Activated T-cell treated with anti-CD3 and anti-CD28 coated beads, Interleukin-2, amount 50 U/mL, for 24 hours (primary cell): Measurements from ENCODE around the gene NELFB.

Source experiments
- DNase-seq: peaks from one replicate; pipeline ENCODE4 v3.0.0-alpha.2; 2020
- H3K27ac Mint-ChIP-seq: 2 replicates; pipeline ENCODE4 v1.8.0; 2020; ENCODE audit warnings: mild to moderate bottlenecking, mixed read lengths
- H3K27me3 Mint-ChIP-seq: 2 replicates; pipeline ENCODE4 v1.8.0; 2020; ENCODE audit warnings: mixed read lengths
- H3K36me3 Mint-ChIP-seq: 2 replicates; pipeline ENCODE4 v1.8.0; 2020; ENCODE audit warnings: low read depth, mixed read lengths
- H3K4me1 Mint-ChIP-seq: 2 replicates; pipeline ENCODE4 v1.8.0; 2020; ENCODE audit warnings: low read depth, mixed read lengths
- H3K4me3 Mint-ChIP-seq: 2 replicates; pipeline ENCODE4 v1.8.0; 2020; ENCODE audit warnings: mild to moderate bottlenecking, moderate library complexity, mixed read lengths
- H3K9me3 Mint-ChIP-seq: 2 replicates; pipeline ENCODE4 v1.8.0; 2020; ENCODE audit warnings: mixed read lengths

NELFB gene

GRCh38 chr9:137220317-137221094 is 34.6 kb upstream of the NELFB start:
- peaks cover 11% of the 10 kb centered on the region for H3K4me1 Mint-ChIP-seq
- H3K4me3 Mint-ChIP-seq = peak overlapping the region; percentile 39
- no peak for DNase-seq

GRCh38 chr9:137221095-137221505 is 34.0 kb upstream of the NELFB start:
- Mint-ChIP-seq H3K4me3 (peak overlapping the region; percentile 39), H3K4me1 (peaks cover 11% of the 10 kb centered on the region), H3K27me3 (no peaks in the 10 kb centered on the region), H3K9me3 (no peaks in the 10 kb centered on the region), H3K36me3 (peaks cover 20% of the 10 kb centered on the region), H3K27ac (no peak overlapping the region)
- DNase-seq = no peak

More at GRCh38 chr9:137220317-137221094, 34.6 kb upstream of the NELFB start:
- no peak overlapping the region for H3K27ac Mint-ChIP-seq
- H3K9me3 Mint-ChIP-seq = no peaks in the 10 kb centered on the region
- H3K36me3 Mint-ChIP-seq = peaks cover 26% of the 10 kb centered on the region
- no peaks in the 10 kb centered on the region for H3K27me3 Mint-ChIP-seq

DNA sequence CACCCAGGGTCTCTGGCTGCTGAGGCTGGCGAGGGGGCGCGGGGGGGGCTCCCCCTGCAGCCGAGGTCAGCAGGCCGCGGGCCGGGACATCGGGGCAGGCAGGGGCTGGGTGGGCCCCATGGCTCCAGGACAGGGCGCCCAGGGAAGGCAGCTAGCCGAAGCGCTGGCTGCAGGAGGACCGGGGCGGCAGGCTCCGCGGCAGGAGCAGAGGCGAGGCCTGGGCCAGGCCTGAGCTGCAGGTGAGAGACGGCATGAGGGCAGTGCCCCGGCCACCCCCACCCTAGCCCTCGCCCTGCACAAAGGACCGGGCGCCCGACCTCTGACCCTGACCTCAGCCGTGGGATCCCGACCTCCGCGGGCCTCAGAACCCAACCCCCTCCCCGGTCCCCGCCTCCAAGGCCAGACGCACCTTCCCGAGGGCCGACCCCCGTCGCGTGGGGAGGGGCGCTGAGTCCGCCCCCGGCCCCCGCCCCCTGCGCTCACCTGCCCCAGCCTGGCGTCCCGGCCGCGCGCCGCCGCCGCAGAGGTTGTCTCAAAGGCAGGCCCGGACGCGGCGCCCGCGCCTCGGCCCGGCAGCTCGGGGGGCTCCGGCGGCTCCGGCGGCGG is 33.5 kb upstream of the NELFB start:
- no peaks in the 10 kb centered on the region for H3K9me3 Mint-ChIP-seq

DNA sequence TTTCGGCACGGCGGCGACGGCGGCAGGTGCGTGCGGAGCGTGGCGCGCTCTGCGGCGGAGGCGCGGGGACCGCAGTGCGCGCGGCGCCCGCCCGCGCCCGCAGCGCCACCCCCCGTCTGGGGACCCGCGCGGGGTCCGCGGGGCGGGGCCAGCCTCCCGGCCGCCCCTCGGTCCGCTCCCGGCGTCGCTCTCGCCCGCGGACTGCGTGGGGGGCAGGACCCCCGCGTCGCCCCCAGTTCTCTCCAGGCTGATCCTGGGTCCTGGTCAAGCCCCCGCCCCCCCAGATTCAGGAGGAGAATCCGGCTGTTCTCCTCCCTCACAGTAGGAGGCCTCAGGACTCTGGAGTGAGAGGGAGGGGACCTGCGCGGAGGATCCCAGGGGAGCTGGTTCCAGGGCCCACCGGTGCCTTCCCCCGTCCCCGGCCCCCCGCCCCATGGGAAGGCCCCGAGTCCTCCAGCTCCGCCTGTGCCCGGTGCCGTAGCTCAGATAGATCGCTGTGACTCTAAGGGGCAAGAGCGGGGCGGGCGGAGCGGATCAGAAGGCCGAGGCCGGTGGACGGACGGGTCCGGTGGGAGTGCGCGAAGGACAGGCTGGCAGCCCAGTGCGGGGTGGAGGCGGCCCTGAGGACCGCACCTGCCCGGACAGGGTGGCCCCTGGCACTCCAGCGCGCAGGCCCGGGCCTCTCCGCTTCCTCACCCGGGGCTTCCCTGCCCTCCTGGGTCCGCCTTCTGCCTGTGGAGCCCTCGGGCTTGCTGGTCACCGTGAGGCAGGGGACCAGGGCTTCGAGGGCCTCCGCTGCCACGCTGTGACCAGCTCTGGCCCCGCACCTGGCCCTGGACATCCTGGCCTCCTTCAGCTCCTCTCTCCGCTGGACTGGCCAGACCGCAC is 32.7 kb upstream of the NELFB start, which contains the start of gene RNF208:
RNF208 (minus strand) TSS at position 51 of the 888 bp plus-strand sequence. CDS start 1,028 bp downstream, outside the sequence.
- H3K9me3 Mint-ChIP-seq = no peaks in the 10 kb centered on the region
- H3K36me3 Mint-ChIP-seq = peaks cover 8% of the 10 kb centered on the region
- H3K27me3 Mint-ChIP-seq = peaks cover 1% of the 10 kb centered on the region
- peak; percentile 65 for DNase-seq
- peak within 1 kb of the TSS; percentile 81 for H3K4me3 Mint-ChIP-seq
- peak within 1 kb of the TSS; percentile 84 for H3K27ac Mint-ChIP-seq
- peaks cover 11% of the 10 kb centered on the region for H3K4me1 Mint-ChIP-seq

More for the DNA sequence above, 33.5 kb upstream of the NELFB start:
- Mint-ChIP-seq H3K27ac (peak overlapping the region; percentile 14), H3K4me3 (peak overlapping the region; percentile 45), H3K36me3 (peaks cover 15% of the 10 kb centered on the region), H3K27me3 (no peaks in the 10 kb centered on the region), H3K4me1 (peaks cover 11% of the 10 kb centered on the region)
- DNase-seq = peak; percentile 47

DNA sequence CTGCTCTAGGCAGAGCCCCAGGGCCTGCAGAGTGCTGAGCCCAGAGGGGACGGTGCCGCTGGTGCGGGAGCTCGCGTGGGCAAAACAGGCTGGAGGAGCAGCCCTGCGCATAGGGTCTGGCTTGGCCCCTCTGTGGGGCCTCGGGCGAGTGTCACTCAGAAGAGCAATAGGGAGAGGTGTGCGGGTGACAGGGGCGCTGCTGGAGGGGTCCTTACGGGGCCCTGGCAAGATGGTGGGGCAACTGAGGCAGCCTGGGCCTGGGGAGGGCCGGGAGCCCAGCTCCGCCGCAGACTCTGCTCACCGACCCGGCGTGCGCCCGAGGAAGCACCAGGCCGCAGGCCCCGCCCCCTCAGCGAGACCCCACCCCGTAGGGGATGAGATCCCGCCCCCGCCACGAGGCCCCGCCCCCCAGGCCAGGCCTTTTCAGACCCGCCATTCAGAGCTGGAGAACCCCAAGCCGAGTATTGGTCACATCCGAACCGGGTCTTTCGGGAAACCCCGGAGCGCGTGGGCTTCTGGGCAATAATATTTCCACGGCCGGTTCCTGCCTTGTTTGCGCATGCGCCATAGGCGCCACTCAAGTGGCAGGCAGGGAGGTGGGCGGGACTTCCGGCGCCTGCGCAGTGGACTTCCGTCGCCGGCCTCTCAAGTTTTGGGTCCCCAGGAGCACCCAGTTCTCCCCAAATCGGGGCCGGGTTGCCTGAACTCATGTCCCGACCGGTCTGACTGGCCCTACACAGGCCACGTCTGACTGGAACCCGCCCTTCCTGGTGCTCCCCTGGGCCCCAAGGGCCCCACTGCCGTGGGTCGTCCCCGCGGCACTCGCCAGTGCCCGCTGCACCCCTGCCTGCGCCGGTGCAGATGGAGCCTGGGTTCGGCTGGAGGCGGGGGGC is 31.8 kb upstream of the NELFB start:
- Mint-ChIP-seq H3K27ac (peak overlapping the region; percentile 84), H3K27me3 (peaks cover 4% of the 10 kb centered on the region), H3K9me3 (no peaks in the 10 kb centered on the region), H3K36me3 (peaks cover 8% of the 10 kb centered on the region), H3K4me1 (peaks cover 13% of the 10 kb centered on the region), H3K4me3 (peak overlapping the region; percentile 81)
- DNase-seq = peak; percentile 98

- peaks cover 14% of the 10 kb centered on the region for H3K27me3 Mint-ChIP-seq
- no peaks in the 10 kb centered on the region for H3K36me3 Mint-ChIP-seq
- H3K27ac Mint-ChIP-seq = peak within 1 kb of the TSS; percentile 84
- no peak for DNase-seq
- H3K4me3 Mint-ChIP-seq = peak within 1 kb of the TSS; percentile 81
- H3K4me1 Mint-ChIP-seq = peaks cover 13% of the 10 kb centered on the region
- no peaks in the 10 kb centered on the region for H3K9me3 Mint-ChIP-seq
Observed at GRCh38 chr9:137224830-137225694, 30.1 kb upstream of the NELFB start, which contains the start of gene CYSRT1. Gene CYSRT1, plus strand, starts transcription at chr9:137225174. Its CDS starts 448 bp downstream, at chr9:137225622.

- H3K27me3 Mint-ChIP-seq = peaks cover 14% of the 10 kb centered on the region
- no peak for DNase-seq
- peak overlapping the region; percentile 10 for H3K4me3 Mint-ChIP-seq
- no peak overlapping the region for H3K27ac Mint-ChIP-seq
- H3K36me3 Mint-ChIP-seq = no peaks in the 10 kb centered on the region
- no peaks in the 10 kb centered on the region for H3K9me3 Mint-ChIP-seq
- H3K4me1 Mint-ChIP-seq = peaks cover 13% of the 10 kb centered on the region
Observed at GRCh38 chr9:137225699-137226331, 29.3 kb upstream of the NELFB start.

GRCh38 chr9:137226338-137227053 is 28.6 kb upstream of the NELFB start:
- Mint-ChIP-seq H3K4me3 (no peak overlapping the region), H3K4me1 (peaks cover 13% of the 10 kb centered on the region), H3K27ac (no peak overlapping the region), H3K27me3 (peaks cover 14% of the 10 kb centered on the region), H3K9me3 (no peaks in the 10 kb centered on the region), H3K36me3 (no peaks in the 10 kb centered on the region)
- no peak for DNase-seq

DNA sequence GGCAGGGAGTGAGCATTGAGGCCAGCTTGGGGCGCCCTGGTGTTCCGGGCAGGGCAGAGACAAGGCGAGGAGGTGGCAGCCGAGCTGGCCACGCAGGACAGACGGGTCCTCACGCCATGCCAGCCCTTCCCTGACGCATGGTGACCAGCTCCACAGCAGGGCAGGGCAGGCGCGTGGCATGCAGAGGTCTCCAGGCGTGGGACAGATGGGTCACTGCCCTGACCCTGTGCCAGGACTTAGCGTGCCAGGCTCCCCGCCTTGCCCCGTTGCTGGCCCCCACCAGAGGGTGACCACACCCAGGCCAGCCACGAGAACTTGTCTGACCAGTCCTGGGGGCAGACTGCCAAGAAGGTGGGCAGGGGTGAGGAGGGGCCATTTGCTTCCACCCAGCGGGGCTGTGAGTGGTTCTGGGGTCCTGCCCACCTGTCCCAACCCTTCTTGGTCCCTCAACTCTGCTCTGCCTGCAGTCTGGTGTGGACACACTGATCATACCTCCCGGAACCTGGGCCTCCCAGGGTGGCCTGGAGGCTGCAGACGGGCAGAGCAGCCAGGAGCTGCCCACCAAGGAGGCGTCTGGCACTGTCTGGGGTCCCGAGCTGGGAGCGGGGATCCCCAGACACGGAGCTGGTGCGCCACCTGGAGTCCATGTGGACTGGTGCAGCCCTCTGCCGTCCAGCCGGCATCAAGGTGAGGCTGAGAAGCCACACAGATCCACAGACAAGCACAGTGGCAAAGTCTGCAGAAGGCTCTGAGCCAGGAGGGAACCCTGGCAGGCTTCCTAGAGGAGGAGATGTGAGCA is 27.9 kb upstream of the NELFB start, which contains the start of gene RNF224:
RNF224 (plus strand) TSS at position 449 of the 799 bp plus-strand sequence. CDS start 834 bp downstream, outside the sequence.
- peaks cover 13% of the 10 kb centered on the region for H3K4me1 Mint-ChIP-seq
- DNase-seq = peak; percentile 88
- H3K27me3 Mint-ChIP-seq = peaks cover 17% of the 10 kb centered on the region
- H3K27ac Mint-ChIP-seq = no peak within 1 kb of the TSS
- H3K36me3 Mint-ChIP-seq = no peaks in the 10 kb centered on the region
- no peaks in the 10 kb centered on the region for H3K9me3 Mint-ChIP-seq
- H3K4me3 Mint-ChIP-seq = no peak within 1 kb of the TSS

DNA sequence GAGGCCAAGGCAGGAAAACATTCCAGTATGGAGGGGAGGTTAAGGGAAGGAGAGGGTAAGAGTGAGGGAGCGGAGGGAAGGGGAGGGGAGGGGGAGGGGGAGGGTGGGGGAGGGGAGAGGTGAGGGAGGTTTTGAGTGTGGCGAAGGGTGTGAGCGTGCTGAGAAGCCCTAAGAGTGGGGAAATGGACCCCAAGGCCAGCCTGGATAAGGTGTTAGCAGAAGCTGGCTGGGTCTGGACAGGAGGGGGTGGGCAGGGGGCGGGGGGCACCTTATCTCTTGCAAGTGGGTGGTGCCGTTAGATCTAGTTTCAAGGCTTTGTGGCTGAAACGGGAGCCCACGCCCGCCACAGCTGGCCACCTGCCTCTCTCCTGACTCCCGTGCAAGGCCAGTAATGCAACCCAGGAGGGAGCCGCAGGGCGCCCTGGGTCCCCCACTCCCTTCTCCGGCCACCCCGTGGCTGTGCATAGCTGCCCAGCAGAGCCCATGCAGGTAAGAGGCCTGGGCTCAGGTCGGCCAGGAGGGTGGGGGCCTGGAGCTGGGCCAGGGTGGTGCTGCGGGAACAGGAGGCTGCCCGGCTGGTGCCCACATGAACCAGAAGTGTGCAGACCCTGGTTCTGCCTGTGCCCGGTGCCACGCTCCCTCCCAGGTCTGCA is 27.1 kb upstream of the NELFB start:
- no peak overlapping the region for H3K4me3 Mint-ChIP-seq
- H3K4me1 Mint-ChIP-seq = peaks cover 10% of the 10 kb centered on the region
- no peak for DNase-seq
- H3K27me3 Mint-ChIP-seq = peaks cover 17% of the 10 kb centered on the region
- no peaks in the 10 kb centered on the region for H3K9me3 Mint-ChIP-seq
- H3K27ac Mint-ChIP-seq = no peak overlapping the region
- no peaks in the 10 kb centered on the region for H3K36me3 Mint-ChIP-seq

- Mint-ChIP-seq H3K4me3 (no peak overlapping the region), H3K27ac (no peak overlapping the region)
Observed at GRCh38 chr9:137228506-137228967, 26.6 kb upstream of the NELFB start.

More at GRCh38 chr9:137228506-137228967, 26.6 kb upstream of the NELFB start:
- Mint-ChIP-seq H3K9me3 (no peaks in the 10 kb centered on the region), H3K4me1 (peaks cover 9% of the 10 kb centered on the region), H3K27me3 (peaks cover 17% of the 10 kb centered on the region), H3K36me3 (no peaks in the 10 kb centered on the region)
- no peak for DNase-seq
